GM13977 (cell line): ENCODE results near the gene PRSS56.
"Not testable (repeated sequence)": the region's sequence is repeated elsewhere in the genome, so short reads cannot be mapped to it uniquely, and the experiment has no call there.

Experiments
- DNase-seq: peaks from one replicate; pipeline ENCODE4 v3.0.0; 2012; ENCODE audit warnings: low spot score
- CTCF ChIP-seq: IDR thresholded peaks from 2 replicates; pipeline ENCODE4 v1.5.1; 2012; ENCODE audit warnings: mild to moderate bottlenecking, control low read depth; ENCODE audit not compliant: insufficient read depth; ENCODE audit errors: extremely low read depth, missing control alignments
- in situ Hi-C: fragments of 300-500 bp; cut with MboI; formaldehyde crosslinking; loops from one replicate; pipeline ENCODE4 v1.12.0; 2022; ENCODE audit warnings: low sequenced_read_pairs, low pct_unique_long_range_greater_than_20kb, mixed read lengths, inconsistent platforms; ENCODE audit not compliant: unreplicated experiment

Gene PRSS56

GRCh38 chr2:232563580-232563979 is 43.4 kb downstream of the PRSS56 start:
- in situ Hi-C loops: no loop called here
- no peak for DNase-seq
- TF ChIP-seq CTCF: no peak

GRCh38 chr2:232567721-232568120 is 47.5 kb downstream of the PRSS56 start:
- in situ Hi-C loops: no loop called here
- no peak for TF ChIP-seq CTCF
- DNase-seq: no peak

- in situ Hi-C loops: no loop called here
These were observed 48.0 kb downstream of the PRSS56 start for GRCh38 chr2:232568161-232568560.

GRCh38 chr2:232569541-232569940 is 49.4 kb downstream of the PRSS56 start:
- in situ Hi-C loops: no loop called here
- no peak for TF ChIP-seq CTCF
- no peak for DNase-seq

More at GRCh38 chr2:232568161-232568560, 48.0 kb downstream of the PRSS56 start:
- no peak for TF ChIP-seq CTCF
- DNase-seq: no peak

GRCh38 chr2:232570481-232570880 is 50.3 kb downstream of the PRSS56 start:
- DNase-seq, in situ Hi-C loops: not testable (repeated sequence)

- no peak for TF ChIP-seq CTCF
- in situ Hi-C loops: no loop called here
- DNase-seq: no peak
These were observed 50.9 kb downstream of the PRSS56 start for GRCh38 chr2:232571026-232571474.

- in situ Hi-C loops: no loop called here
- no peak for DNase-seq
- TF ChIP-seq CTCF: no peak
These were observed 52.9 kb downstream of the PRSS56 start for GRCh38 chr2:232573042-232573441.
